GM04503 (cell line): ENCODE data around the gene SKAP2.
"Not testable (repeated sequence)": the region's sequence is repeated elsewhere in the genome, so short reads cannot be mapped to it uniquely, and the experiment has no call there.

Experiments
- DNase-seq: peaks from one replicate; pipeline ENCODE4 v3.0.0-alpha.2; 2012; ENCODE audit warnings: low read depth

SKAP2 gene

GRCh38 chr7:26857170-26857505 is 7.3 kb downstream of the SKAP2 start:
- no peak for DNase-seq

DNA sequence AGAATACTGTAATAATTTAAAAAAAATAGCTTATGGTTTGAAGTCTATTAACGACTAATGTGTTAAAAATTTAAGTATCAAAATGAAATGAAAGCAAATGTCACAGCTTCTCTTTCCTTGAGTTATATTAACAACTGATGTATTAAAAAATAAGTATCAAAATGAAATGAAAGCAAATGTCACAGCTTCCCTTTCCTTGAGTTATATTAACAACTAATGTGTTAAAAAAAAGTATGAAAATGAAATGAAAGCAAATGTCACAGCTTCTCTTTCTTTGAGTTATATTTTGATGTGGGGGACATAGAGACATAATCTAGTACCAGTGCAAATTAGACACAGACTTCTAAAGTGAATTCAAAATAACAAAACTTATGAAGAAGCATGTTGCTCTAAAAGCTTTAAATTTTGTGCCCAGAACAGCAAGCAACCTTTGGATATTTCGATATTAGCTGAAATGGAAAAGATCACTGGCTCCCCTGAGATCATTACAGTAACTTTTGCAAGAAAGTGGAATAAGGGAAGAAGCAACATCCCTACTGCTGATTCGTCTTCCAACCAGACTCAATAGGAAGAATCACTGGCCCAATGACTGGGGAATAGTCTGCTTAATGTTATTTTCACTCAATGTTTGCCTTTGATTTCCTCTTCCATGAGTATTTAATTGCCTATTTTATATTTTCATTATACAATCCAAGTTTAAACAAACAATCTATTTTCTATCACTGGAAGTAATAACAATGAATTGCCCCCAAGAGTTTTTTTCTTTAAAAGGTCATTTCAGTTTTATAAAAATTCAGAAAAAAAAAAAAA is 8.0 kb downstream of the SKAP2 start:
- no peak for DNase-seq

DNA sequence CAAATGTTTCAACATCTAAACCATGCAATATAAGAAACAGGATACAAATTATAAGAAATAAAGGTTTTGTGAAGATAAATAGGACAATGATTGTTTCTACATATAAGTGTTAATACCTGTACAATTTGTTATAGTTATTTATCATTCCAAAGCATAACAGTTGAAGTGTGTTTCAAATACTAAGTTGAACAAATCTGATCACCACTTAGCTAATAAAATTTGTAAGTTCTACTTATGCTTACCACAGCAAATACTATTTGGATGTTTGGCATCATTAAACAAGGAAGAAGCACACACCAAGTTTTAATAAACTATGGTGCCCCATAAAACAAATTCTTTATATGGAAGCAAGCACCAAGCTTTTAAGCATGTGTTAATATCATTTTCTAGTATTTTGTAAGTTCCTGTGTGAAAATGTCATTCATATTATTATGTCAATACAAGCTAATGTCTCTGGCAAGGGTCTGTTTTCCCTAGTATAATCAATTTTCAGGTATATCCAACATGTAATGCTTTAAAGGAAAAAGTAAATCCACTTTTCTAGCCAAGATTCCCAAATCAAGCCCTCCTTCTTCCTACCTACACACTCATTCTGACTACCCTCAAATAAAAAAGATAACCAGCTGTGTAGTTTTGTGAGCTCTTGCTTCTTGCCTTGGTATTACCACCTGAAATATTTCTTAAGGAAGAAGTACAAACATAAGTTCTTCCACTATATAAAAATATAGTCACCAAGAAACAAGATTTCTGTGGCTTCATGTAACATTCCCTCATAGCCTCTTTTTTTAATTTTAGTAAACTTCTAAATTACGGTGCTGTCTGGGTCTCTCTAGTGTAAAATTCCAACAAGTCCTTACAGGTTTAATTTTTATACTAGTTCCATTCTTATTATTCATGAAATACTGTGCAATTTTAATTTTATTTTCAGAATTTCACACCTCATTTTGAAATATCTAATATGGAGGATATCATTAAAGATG is 9.2 kb downstream of the SKAP2 start:
- no peak for DNase-seq

DNA sequence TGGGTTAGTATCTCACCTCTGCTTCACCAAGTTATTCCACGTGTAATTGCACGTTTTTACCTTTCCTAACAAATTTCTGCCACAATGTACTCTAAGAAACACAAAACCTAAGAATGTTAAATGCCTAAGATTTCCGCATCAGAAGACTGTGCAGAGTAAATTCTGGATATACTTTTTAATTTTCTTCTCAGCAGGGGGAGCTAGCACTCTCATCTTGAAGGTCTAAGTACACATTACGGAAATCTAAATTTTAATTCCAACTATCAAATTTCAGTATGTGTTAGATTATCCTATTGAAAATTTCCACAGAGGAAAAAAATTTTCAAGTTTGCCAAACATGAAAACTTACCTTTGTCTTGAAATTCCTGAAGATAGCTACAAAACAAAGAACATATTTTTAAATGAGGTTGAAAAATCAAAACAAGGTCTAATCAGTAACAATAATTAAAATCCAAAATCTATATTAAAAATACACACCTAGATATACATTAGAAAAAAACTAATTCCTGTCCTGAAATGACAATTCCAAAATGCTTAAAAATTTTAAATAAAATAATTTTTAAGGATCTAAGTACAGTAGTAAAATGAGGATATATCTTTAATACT is 10.5 kb downstream of the SKAP2 start:
- DNase-seq = no peak

DNA sequence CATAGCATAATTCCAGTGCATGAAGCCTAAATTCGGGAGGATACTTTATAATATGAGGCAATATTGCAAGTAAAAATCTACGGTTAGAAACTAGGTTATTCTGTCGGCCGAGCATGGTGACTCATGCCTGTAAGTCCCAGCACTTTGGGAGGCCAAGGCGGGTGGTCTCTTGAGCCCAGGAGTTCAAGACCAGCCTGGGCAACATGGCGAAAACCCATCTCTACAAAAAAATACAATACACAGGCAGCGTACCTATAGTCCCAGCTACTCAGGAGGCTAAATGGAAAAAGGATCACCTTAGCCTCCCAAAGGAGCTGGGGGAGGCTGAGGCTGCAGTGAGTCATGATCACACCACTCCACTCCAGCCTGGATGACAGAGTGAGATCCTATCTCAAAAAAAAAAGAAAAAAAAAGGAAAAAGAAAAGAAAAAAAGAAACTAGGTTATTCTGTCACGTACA is 14.2 kb downstream of the SKAP2 start:
- no peak for DNase-seq

DNA sequence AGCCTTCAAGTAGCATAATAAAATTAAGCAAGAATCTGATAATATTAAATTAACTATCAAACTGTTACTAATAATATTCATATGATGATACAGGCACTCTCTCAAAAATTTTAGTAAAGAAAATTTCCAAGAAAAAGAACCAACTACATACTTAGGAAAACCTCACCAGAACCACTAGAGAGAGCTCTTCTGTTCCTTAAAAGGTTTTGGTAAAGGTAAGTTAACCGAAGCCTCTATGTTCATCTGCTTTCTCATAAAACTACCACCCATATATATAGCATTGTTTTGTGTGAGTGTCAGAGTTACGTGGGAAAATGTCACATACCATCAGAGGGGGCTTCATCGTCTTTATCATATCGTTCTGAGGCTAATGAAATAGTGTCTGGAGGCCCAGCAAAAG is 20.7 kb downstream of the SKAP2 start:
- no peak for DNase-seq

GRCh38 chr7:26842897-26843296 is 21.5 kb downstream of the SKAP2 start:
- no peak for DNase-seq

DNA sequence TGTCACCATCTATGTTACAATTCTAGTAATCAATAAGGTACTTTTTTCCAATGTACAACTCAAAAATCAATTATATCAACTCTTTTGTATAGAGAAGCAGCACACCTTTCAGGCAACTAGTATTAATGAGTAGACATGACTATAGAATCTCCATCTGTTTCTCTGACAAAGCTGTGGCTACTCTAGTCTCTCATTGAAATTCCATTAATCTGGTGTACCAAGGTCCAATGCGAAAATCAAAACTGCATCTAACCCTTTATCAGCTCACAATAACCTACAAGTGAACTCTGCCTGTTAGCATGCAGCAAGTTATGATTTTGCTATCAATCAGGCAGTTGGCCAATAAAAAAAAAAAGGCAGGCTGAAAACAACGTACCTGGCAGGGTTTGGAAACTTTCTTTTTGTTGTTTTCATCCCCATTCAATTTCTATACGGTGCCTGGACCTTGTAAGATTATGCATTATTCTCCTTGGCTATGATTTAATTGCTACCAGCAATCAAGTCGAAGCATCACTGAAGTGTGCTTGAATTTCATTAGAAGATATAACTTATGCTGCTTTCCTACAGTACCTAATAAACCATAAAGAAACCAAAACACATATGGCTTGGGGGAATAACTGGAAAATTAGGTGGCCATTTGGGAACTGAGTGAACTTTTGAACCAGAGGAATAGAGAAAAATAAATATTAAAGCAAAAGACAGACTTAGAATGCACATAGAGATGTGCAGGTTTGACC is 23.2 kb downstream of the SKAP2 start:
- DNase-seq = no peak

GRCh38 chr7:26836793-26837192 is 27.6 kb downstream of the SKAP2 start:
- not testable (repeated sequence) for DNase-seq

DNA sequence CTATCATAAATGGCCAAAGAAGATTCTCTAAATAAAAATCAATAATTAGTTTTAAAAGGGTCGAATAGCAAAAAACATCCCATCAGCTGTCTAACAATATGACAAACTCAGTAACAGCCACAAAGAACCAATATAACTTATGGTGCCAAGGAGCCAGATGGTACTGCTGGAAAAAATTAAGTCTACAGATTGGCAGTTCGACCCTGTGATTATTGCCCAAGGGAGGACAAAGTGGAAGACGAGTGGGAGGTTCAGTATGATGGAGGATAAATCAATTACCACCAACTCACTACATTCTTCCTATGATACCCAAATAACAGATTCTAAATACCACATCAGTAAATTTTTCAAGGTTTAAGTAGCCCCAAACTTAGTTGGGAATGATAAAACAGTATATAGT is 49.0 kb downstream of the SKAP2 start:
- DNase-seq = no peak

DNA sequence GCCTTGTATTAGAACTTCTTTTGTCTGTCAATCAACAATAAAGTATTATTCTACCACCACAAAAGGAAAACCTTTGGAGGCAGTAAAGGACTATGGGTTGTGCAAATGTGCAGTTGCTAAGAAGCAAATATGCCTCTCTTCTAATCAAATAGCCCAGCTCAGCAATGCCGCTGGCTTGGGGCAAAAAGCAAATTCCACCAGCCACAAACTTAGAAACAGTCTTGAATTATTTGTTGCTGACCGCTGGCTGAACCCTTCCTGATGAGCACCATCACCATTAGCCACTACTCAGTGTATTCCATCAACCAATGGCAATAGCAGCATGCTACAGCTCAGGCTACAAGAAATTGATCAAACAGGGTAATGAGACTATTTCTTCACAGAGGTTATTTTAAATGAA is 51.0 kb downstream of the SKAP2 start:
- peak; percentile 8 for DNase-seq

GRCh38 chr7:26794541-26794940 is 69.8 kb downstream of the SKAP2 start:
- no peak for DNase-seq

DNA sequence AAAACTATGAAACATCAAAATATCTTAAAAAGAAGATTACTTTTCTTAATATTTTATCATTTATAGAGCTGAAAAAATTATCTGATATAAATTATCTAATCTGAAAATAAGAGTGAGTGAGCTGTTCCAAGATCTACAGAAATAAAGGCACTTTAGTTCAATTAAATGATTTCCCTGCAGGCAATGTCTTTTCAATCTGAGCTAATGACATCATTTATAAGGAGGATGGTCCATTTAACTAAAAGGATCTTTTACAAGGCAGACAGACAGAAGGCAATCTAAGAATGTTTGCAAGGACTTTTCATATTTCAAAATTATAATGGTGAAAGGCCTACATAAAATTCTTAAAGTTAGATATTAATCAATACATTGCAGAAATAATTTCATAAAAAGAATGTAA is 71.8 kb downstream of the SKAP2 start:
- no peak for DNase-seq

DNA sequence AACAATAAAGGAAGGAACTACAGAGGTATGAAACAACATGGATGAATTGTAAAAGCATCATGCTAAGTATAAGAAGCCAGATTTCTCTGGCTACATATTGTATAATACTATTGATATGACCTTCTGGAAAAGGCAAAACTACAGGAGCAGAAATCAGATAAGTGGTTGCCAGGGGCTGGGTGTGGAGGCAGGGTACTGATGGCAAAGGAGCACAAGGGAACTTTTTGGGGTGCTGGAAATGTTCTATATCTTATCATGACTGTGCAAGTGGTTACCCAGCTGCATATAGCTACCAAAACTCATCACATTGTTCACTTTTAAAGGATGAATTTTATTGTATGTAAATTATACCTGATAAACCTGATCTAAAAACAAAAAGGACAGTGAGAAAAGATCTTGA is 72.4 kb downstream of the SKAP2 start:
- no peak for DNase-seq

DNA sequence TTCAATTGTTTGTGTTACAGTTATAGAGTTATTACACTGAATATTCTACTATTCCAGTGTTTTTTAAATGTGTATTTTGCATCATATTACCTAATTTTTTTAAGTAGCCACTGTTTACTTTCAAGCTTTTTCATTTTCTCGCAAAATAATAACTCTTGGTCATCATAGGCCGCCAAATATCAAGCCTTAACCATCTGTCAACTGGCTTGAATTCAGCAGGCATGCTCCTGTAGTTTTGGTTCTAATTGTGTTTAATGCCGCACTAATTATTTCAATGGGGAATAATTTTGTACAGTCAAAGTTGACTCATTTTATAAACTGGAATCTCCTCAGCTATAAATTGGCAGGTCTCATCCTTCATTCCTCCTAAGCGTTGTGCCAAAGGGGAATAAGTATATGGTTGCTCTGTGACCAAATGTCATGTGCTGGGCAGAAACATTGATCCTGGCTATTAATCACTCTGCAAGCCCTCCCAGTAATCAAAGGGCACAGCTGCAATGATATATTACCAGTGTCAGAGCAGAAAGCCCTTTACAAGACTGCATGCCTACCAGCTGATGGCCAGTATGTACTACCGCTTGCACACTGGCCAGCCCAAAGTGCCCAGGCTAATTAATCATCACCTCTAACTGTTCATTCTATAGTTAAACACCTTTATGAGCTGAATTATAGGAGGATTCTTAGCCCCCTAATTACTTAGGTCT is 74.8 kb downstream of the SKAP2 start:
- DNase-seq = no peak

GRCh38 chr7:26787701-26788100 is 76.7 kb downstream of the SKAP2 start:
- DNase-seq = no peak

GRCh38 chr7:26784118-26784517 is 80.3 kb downstream of the SKAP2 start:
- no peak for DNase-seq

- DNase-seq = no peak
These were observed 81.9 kb downstream of the SKAP2 start for GRCh38 chr7:26782501-26782900.

DNA sequence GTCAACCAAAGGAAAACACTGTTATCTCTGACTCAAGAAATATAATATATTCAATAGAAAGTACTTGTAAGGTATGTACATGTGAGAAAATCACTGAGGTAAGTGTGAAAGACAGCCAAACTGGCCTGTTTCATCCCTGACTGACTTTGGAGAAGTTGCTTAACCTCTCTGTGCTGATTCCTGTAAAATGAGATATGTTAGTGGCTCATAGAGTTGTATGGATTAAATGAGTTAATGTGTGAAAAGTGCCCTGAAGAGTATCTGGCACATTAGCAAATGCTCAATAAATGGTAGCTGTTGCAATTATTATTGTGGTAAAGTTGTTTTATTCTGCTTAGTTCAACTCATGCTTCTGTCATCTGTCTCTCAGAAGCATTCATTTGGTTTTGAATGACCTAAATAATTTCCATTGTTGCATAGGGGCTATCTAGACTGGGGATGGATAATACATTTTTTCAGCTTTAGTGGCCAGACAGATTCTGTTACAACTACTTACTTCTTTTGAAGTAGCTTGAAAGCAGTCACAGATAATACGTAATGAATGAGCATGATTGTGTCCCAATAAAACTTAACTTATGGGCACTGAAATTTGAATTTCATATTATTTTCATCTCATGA is 84.3 kb downstream of the SKAP2 start:
- no peak for DNase-seq

- no peak for DNase-seq
These were observed 87.0 kb downstream of the SKAP2 start for GRCh38 chr7:26777385-26777784.

GRCh38 chr7:26760501-26760900 is 103.9 kb downstream of the SKAP2 start:
- no peak for DNase-seq
